AG09319 (cell line): ENCODE measurements around the gene THSD8.

ENCODE experiments used
- DNase-seq: peaks from one replicate; pipeline ENCODE4 v3.0.0-alpha.2; 2010; ENCODE audit warnings: low read depth; ENCODE audit errors: extremely low read depth
- CTCF ChIP-seq: IDR thresholded peaks from 2 replicates; pipeline ENCODE4 v1.5.1; 2011; ENCODE audit warnings: low read depth, mild to moderate bottlenecking, inconsistent platforms, low read length, moderate library complexity

The THSD8 gene

GRCh38 chr19:12773571-12773970 lies 28.3 kb upstream of the THSD8 start:
- peak; percentile 44 for TF ChIP-seq CTCF
- DNase-seq: no peak

GRCh38 chr19:12774588-12775555 lies 27.0 kb upstream of the THSD8 start, which contains the start of gene HOOK2:
HOOK2 (minus strand) TSS chr19:12775552; CDS start chr19:12775449, 103 bp downstream.
- DNase-seq: no peak
- no peak for TF ChIP-seq CTCF

DNA sequence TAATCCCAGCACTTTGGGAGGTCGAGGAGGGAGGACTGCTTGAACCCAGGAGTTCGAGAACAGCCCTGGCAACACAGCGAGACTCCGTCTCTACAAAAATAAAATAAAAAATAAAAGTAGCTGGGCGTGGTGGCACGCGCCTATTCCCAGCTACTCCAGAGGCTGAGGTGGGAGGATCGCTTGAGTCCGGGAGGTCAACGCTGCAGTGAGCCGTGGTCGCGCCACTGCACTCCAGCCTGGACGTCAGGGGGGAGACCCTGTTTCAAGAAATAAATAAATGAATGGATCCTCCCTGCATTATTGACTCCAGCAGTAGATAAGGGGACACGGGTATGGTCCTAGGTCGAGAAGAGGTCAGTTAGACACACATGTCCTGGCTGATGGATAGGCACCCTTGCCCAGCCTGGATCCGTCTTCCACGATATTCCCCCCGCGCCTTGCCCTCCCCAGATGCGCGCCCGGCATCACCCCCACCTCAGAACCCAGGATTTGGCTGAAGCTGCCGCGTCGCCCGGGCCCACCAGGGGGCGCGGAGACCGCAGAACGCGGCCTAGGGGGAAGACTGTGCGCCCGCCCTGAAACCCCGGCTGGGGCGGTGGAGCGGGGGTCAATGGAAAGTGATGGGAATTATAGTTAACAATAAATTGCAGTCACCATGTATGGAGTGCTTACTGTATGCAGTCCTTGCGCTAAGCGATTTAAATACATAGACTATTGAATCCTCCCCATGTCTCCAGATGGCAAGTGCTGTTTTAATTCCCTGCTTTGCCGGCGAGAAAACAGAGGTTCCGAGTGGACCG lies 24.5 kb upstream of the THSD8 start:
- no peak for DNase-seq
- peak; percentile 94 for TF ChIP-seq CTCF

DNA sequence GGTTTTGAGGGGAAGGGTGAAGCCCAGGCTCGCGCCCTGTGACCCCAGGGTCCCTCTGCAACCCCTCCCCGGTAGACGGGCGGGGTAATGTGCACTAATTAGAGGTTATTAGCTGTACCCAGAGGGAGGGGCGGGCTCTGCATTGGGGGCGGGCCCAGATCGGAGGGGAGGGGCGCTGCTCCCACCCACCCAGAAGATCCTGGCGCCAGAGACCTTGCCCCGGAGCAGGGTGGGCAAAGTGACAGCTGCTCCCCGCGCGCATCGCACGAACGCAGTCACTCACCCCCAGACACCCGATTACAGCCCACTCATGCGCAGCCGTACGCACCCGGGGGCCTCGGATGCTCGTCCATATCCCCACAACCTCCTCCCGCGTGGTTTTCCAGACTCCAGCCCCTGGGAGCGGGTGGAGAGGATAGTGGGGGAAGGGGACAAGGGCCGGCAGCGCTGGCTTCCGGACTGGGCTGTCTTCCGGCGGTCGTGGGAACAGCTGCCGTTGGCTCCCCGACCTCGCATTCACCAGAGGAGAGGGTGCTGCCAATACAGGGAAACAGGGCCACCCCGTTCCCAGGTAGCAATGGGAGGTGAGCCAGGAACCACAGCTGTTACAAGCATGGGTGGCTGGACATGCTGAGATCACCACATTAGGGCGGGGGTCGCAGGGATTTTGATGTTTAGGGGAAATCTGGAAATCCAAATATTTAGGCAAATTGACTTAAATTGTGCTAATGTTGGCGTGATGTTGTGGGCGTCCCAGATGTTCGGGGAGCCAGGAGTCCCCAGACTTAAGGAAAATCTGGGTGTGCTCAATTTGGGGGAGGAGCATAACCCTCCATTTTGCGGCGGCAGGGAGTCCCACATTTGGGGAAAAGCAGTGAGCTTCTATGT lies 23.6 kb upstream of the THSD8 start:
- peak; percentile 39 for DNase-seq
- TF ChIP-seq CTCF: no peak

GRCh38 chr19:12778905-12779161 lies 23.0 kb upstream of the THSD8 start:
- no peak for TF ChIP-seq CTCF

DNA sequence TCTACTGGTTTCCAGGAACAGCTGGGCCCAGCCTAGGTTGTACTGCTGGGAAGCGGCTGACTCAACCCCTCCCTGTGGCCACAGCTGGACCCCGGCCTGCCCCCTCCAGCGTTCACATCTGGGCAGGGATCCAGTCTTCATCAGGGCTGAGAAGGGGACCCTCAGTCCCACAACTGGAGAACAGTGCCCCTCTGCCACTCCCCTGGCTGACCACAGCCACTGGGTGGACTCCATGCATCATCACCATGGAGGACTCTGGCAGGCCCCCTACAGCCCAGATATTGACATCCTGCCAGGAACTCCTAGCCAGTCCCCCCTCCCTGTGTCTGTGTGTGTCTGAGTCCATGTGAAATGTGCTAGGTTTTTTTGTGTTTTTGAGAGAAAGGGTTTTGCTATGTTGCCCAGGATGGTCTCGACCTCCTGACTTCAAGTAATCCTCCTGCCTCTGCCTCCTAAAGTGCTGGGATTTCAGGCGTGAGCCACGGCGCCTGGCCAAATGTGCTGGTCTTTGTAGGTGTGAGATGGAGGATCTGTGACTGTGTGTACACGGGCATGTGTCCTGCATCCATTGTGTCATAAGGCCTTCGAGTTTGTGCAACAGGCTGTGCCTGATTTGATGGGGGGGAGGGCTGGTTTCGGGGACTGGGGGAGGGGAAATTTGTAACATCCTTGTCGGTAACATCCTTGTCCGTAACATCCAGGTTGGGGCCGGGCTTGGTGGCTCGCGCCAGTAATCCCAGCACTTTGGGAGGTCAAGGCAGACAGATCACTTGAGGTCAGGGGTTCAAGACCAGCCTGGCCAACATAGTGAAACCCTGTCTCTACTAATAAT lies 22.5 kb upstream of the THSD8 start:
- no peak for TF ChIP-seq CTCF
- DNase-seq: peak; percentile 49

More at GRCh38 chr19:12778905-12779161, 23.0 kb upstream of the THSD8 start:
- DNase-seq: no peak
